Fibroblast of the aortic adventitia (primary cell): ENCODE data around the gene ADGRG4. TPM values are rescaled to one million over a fixed set of nuclear protein-coding genes. Genes with fewer than 3 reads are reported as not detected.

Experiments
- DNase-seq: peaks from one replicate; pipeline ENCODE4 v3.0.0-alpha.2; 2010; ENCODE audit warnings: low read depth
- H3K4me3 ChIP-seq: 2 replicates; pipeline ENCODE4 v1.5.1; 2011; ENCODE audit warnings: low read depth, mild to moderate bottlenecking, control low read depth, low read length, moderate library complexity
- total RNA-seq: library from RNA; depleted of rRNA; stranded (reverse); fragments of >200 nt; gene quantifications from 2 replicates; pipeline ENCODE4 v1.2.3, GENCODE V29; 2012; ENCODE audit warnings: low replicate concordance
- TF ChIP-seq, protein P1 (sequence below): IDR thresholded peaks from 2 replicates; pipeline ENCODE4 v1.5.1; 2011; ENCODE audit warnings: mild to moderate bottlenecking, low read length, control low read depth, inconsistent platforms; ENCODE audit not compliant: insufficient read depth

ADGRG4 gene
- total RNA-seq, 1 donor, result not detected

DNA sequence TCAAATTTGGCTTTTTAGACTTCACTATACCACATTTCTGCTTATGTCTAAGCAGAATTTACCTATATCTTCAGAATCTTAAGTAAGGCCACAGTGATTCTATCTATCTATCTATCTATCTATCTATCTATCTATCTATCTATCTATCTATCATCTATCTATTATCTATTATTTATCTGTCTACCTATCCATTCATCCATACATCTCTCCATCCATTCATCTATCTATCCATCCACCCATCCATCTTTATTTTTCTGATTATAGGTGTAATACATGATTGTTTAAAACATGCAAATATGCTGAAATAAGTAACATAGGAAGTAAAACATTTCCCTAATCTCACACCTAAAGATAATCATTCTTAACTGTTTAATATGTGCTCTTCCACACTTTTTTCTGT is 18.8 kb downstream of the ADGRG4 start:
- no peak for DNase-seq
- no peak overlapping the region for H3K4me3 ChIP-seq
- TF ChIP-seq, protein P1, sequence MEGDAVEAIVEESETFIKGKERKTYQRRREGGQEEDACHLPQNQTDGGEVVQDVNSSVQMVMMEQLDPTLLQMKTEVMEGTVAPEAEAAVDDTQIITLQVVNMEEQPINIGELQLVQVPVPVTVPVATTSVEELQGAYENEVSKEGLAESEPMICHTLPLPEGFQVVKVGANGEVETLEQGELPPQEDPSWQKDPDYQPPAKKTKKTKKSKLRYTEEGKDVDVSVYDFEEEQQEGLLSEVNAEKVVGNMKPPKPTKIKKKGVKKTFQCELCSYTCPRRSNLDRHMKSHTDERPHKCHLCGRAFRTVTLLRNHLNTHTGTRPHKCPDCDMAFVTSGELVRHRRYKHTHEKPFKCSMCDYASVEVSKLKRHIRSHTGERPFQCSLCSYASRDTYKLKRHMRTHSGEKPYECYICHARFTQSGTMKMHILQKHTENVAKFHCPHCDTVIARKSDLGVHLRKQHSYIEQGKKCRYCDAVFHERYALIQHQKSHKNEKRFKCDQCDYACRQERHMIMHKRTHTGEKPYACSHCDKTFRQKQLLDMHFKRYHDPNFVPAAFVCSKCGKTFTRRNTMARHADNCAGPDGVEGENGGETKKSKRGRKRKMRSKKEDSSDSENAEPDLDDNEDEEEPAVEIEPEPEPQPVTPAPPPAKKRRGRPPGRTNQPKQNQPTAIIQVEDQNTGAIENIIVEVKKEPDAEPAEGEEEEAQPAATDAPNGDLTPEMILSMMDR, result no peak

DNA sequence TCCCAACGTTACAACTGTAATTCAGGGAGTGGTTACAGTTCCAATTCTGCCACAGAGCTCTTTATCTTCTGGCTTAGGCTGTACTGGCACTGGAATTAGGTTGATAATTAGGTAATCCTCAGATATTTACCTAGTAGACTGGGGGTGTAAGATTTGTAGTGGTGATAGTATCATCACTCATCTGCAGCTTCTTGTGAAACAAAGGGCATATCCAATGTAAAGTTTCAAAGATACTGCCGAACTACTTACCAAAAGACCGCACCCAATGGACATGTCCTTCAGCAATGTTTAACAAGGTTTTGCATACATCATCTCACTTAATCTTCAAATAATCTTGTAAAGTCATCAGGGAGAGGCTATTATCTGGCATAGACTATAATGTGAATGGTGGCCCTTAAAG is 20.8 kb downstream of the ADGRG4 start:
- H3K4me3 ChIP-seq, result no peak overlapping the region
- TF ChIP-seq, protein P1, result no peak
- no peak for DNase-seq

DNA sequence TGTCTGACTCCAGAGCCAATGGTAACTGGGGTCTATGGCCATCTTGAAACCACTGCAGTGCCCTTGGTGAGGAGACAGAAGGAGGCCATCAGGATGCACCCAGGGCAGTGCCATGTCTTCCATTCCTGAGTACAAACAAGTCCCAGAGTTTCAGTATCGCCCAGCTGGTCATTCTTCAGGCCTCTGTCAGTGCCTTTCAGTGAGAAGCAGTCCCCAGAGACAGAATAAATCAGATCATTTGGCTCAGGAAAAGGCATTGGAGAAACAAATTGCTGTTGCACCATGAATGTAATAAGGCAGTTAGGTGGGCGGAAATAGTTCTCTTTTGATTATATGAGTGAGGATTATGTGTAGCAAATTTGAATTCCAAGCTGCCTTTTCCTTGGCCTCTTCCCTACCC is 21.3 kb downstream of the ADGRG4 start:
- no peak for DNase-seq
- no peak overlapping the region for H3K4me3 ChIP-seq
- TF ChIP-seq, protein P1, result no peak

GRCh38 chrX:136325377-136325776 is 24.6 kb downstream of the ADGRG4 start:
- no peak for DNase-seq
- TF ChIP-seq, protein P1, result no peak

DNA sequence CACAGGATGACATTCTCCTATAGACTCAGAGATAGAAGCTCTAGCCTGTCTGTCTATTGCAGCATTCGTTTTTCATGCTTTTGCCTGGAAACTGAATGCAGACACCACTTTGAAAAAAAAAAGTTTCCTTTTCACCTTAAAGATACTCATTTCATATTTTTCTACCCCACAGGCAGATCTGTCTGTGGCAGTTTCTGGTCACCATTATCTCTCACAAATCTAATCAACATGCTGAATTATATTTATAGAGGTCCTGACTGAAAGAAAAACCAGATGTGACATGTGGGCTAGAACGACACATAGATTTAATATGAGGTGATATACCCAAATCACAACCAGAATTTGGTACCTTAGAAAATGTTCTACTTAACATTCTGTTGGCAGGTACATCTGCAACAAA is 28.2 kb downstream of the ADGRG4 start:
- TF ChIP-seq, protein P1, result no peak
- no peak overlapping the region for H3K4me3 ChIP-seq
- no peak for DNase-seq

More at GRCh38 chrX:136325377-136325776, 24.6 kb downstream of the ADGRG4 start:
- no peak overlapping the region for H3K4me3 ChIP-seq

DNA sequence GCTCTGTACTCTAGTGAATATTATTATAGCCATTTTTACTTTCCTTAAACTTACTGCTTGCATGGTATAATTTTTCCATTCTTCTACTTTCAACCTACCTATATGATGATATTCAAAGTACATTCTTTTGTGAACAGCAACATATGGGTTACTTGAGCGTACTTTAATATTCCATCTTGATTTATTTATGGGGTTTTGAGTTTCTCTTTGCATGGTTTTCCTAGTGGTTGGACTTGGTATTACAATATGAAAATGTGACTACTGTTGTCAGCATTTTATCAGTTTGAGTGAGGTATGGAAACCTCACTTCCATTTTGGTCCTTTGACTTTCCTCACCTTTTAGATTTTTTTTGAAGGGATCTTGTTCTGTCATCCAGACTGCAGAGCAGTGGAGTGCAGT is 35.9 kb downstream of the ADGRG4 start:
- DNase-seq, result peak; percentile 4
- TF ChIP-seq, protein P1, result peak; percentile 48
- no peak overlapping the region for H3K4me3 ChIP-seq

DNA sequence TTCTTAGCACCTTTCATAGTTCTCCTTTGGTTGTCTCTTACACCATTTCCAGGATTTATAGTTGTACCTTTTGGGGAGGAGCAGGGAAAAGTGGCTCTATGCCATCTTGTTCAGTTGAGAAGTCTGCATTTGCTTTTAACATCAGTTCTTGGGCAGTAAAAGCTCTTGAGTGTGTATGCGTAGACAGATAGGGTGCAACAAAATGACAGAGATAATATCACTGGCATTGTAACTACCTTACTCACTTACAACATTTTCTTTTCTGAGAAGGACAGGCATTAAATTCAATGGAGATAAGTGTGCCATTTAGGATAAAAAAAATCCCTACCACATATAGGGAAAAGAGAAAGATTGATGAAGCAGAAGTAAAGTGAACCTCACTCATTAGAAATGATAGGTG is 38.9 kb downstream of the ADGRG4 start:
- DNase-seq, result no peak
- no peak overlapping the region for H3K4me3 ChIP-seq
- TF ChIP-seq, protein P1, result no peak
